ENCODE measurements around the gene DOK4.

DNA sequence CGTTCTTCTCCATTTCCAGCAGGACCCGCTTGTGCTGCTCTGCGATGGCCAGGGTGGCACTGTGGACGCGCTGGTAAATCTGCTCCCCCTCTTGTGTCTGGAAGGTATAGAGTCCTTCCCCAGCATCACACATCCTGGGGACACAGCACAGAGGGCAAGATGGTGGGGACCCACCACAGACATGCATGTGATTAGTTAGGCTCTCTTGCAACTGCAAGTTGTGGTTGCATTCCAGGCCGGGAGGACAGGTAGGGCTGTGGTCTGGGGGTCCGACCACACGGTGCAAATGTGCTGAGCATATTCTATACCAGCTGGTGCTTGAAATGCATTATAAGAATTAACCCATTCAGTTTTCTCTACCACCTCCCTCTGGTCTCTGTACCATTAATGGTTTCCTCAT lies 12.4 kb downstream of the DOK4 start:
- TF ChIP-seq POLR2AphosphoS5 (IDR thresholded peaks at IDR 0.05; ENCODE audit: borderline replicate concordance, low read depth, low read length) (no peak), EZH2 (IDR thresholded peaks at IDR 0.05) (no peak), FOXP2 (optimal IDR thresholded peaks at IDR 0.05; ENCODE audit: control extremely low read depth, extremely low read length, insufficient read depth) (no peak)
